ENCODE results near the gene RBM4B.

DNA sequence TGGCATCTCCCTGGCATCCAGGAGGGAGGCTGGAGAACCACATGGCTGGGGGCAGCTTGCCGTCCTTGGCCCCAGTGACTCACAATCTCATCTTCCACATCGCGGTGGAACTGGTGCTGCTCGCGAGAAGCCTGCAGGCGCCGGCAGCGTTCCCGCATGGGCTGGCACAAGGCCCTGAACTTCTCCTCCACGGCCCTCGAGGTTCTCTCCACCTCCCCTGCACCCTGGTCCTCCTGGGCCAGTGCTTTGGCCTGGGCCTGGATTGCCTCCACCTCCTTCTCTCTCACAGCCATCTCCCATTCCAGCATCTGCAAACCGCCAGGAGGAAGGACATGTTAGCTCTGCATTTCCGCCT is 16.3 kb upstream of the RBM4B start:
- TF ChIP-seq, protein P1, sequence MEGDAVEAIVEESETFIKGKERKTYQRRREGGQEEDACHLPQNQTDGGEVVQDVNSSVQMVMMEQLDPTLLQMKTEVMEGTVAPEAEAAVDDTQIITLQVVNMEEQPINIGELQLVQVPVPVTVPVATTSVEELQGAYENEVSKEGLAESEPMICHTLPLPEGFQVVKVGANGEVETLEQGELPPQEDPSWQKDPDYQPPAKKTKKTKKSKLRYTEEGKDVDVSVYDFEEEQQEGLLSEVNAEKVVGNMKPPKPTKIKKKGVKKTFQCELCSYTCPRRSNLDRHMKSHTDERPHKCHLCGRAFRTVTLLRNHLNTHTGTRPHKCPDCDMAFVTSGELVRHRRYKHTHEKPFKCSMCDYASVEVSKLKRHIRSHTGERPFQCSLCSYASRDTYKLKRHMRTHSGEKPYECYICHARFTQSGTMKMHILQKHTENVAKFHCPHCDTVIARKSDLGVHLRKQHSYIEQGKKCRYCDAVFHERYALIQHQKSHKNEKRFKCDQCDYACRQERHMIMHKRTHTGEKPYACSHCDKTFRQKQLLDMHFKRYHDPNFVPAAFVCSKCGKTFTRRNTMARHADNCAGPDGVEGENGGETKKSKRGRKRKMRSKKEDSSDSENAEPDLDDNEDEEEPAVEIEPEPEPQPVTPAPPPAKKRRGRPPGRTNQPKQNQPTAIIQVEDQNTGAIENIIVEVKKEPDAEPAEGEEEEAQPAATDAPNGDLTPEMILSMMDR (conservative IDR thresholded peaks at IDR 0.05; ENCODE audit: low read depth in 2 of 2), result no peak
- TF ChIP-seq, protein P2, sequence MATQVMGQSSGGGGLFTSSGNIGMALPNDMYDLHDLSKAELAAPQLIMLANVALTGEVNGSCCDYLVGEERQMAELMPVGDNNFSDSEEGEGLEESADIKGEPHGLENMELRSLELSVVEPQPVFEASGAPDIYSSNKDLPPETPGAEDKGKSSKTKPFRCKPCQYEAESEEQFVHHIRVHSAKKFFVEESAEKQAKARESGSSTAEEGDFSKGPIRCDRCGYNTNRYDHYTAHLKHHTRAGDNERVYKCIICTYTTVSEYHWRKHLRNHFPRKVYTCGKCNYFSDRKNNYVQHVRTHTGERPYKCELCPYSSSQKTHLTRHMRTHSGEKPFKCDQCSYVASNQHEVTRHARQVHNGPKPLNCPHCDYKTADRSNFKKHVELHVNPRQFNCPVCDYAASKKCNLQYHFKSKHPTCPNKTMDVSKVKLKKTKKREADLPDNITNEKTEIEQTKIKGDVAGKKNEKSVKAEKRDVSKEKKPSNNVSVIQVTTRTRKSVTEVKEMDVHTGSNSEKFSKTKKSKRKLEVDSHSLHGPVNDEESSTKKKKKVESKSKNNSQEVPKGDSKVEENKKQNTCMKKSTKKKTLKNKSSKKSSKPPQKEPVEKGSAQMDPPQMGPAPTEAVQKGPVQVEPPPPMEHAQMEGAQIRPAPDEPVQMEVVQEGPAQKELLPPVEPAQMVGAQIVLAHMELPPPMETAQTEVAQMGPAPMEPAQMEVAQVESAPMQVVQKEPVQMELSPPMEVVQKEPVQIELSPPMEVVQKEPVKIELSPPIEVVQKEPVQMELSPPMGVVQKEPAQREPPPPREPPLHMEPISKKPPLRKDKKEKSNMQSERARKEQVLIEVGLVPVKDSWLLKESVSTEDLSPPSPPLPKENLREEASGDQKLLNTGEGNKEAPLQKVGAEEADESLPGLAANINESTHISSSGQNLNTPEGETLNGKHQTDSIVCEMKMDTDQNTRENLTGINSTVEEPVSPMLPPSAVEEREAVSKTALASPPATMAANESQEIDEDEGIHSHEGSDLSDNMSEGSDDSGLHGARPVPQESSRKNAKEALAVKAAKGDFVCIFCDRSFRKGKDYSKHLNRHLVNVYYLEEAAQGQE (IDR thresholded peaks at IDR 0.05; ENCODE audit: unreplicated experiment), result no peak
- TF ChIP-seq EZH2 (IDR thresholded peaks at IDR 0.05; ENCODE audit: low read depth, unreplicated experiment) (no peak), POLR2AphosphoS5 (IDR thresholded peaks at IDR 0.05; ENCODE audit: low read depth) (no peak)
